ENCODE data around the gene MAEA. TPM values are rescaled to one million over a fixed set of nuclear protein-coding genes. Genes with fewer than 3 reads are reported as not detected.

MAEA gene
- polyA plus RNA-seq, 3 donors, result 34.3 to 83.5 (median 37.7) TPM

DNA sequence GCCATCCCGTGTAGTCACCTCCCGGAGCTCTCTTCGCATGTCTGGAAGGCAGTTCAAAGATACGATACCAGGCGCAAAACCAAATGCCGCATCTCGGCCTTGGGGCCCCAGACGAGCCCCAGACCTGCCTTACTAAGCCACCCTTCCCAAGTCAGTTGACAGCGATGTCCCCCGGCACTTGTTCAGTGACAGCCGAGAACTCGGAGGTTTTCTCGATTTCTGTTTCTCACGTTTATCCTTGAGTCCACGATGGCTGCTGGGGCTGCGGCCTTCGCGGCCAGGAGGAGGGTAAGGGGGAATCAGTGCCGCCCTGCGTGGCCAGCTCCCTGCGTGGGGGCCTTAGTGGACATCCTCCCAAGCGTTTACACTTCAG, 7.3 kb downstream of the MAEA start:
- Histone ChIP-seq H3K9me3 (replicated peaks in 1 of 2; ENCODE audit: control insufficient read depth in 1 of 2, insufficient read depth in 1 of 2, low read length in 2 of 2) (no peaks in the 10 kb centered on the region), H3K4me2 (replicated peaks; ENCODE audit: extremely low read depth, low read length, poor library complexity, severe bottlenecking) (no peak overlapping the region), H3K27me3 (ENCODE audit: control insufficient read depth in 2 of 2, insufficient read depth in 2 of 2, low read length in 2 of 2) (no peaks in the 10 kb centered on the region), H2AFZ (ENCODE audit: insufficient read depth, low read depth, low read length, poor library complexity, severe bottlenecking) (no peak overlapping the region), H3K4me3 (replicated peaks in 1 of 3; ENCODE audit: low read depth in 2 of 3, low read length in 3 of 3) (no peak overlapping the region), H3K27ac (ENCODE audit: low read depth in 1 of 2, low read length in 2 of 2) (peak overlapping the region in 1 of 2 donors; percentile 99), H3K4me1 (ENCODE audit: control insufficient read depth in 1 of 2, insufficient read depth in 2 of 2, low read length in 2 of 2) (peaks cover 29 to 40% of the 10 kb centered on the region in 2 donors), H4K20me1 (ENCODE audit: insufficient read depth, low read length) (peaks cover 37% of the 10 kb centered on the region), H3K36me3 (replicated peaks in 1 of 2; ENCODE audit: control insufficient read depth in 1 of 2, insufficient read depth in 2 of 2, low read length in 2 of 2) (peaks cover 28 to 40% of the 10 kb centered on the region in 2 donors), H3K79me2 (ENCODE audit: insufficient read depth, low read length) (peaks cover 87% of the 10 kb centered on the region), H3K9ac (ENCODE audit: insufficient read depth, low read length, poor library complexity, severe bottlenecking) (no peak overlapping the region)
- intact Hi-C loops (cut with micrococcal nuclease), result no loop called here
- 90% methylated on average over 9 of the region's 22 CpGs for WGBS (ENCODE audit: insufficient coverage)
- H3K36me3 Mint-ChIP-seq, result peaks cover 46 to 63% of the 10 kb centered on the region in 2 donors
- DNase-seq, result no peak
- H3K9me3 Mint-ChIP-seq, result peaks cover 0 to 2% (median 0%) of the 10 kb centered on the region in 7 donors
- no peaks in the 10 kb centered on the region for H3K27me3 Mint-ChIP-seq (ENCODE audit: low read depth in 3 of 3)
- H3K27ac Mint-ChIP-seq, result peak overlapping the region in 6 of 7 donors; percentile 67 to 90 (median 85)
- no peak overlapping the region for H3K4me3 Mint-ChIP-seq
- TF ChIP-seq CTCF (IDR thresholded peaks at IDR 0.05), result no peak
- H3K4me1 Mint-ChIP-seq, result peaks cover 52% of the 10 kb centered on the region

DNA sequence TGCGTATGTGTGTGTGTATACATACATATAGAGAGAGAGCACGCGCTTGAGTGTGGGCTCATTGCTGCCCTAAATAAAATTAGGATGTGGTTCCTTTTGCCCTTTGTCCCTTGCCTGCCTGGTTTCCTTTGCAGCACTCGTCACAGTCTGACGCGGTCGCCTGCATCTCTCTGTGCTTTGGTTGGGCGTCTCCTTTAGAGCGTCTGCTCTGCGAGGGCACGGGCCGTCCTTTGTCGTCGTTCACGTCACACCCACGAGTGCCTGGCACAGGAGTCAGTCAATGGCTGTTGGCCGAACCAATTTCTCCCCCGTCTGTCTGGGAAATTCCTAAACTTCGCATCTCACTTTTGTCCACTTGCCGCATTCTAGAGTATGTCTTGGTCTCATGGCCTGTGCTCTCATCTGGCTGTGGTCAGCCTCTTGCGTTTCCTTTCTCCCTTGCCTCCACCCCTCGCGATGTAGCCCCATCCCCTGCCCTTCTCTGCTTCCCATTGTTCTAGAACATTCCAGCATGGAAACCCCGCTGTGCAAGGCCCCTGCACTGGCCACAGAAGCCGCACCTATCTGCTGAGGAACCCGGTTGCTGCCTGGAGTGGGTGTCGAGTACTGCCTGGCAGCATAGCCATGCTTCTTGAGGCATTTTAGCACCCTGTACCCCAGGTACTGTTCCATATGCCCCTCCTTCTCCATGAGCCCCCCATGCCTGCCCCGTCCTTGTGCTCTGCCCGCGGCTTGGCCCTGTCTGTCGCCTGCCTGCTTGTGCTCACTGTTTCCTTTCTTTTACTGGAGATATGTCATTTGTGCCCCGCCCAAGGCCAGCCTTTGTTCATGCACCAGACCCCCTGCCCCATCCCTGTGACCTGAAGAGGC, 8.0 kb downstream of the MAEA start:
- Histone ChIP-seq H3K27me3 (ENCODE audit: control insufficient read depth in 2 of 2, insufficient read depth in 2 of 2, low read length in 2 of 2) (no peaks in the 10 kb centered on the region), H3K4me3 (replicated peaks in 1 of 3; ENCODE audit: low read depth in 2 of 3, low read length in 3 of 3) (no peak overlapping the region), H3K9me3 (replicated peaks in 1 of 2; ENCODE audit: control insufficient read depth in 1 of 2, insufficient read depth in 1 of 2, low read length in 2 of 2) (no peaks in the 10 kb centered on the region), H3K4me1 (ENCODE audit: control insufficient read depth in 1 of 2, insufficient read depth in 2 of 2, low read length in 2 of 2) (peaks cover 31 to 35% of the 10 kb centered on the region in 2 donors), H3K36me3 (replicated peaks in 1 of 2; ENCODE audit: control insufficient read depth in 1 of 2, insufficient read depth in 2 of 2, low read length in 2 of 2) (peaks cover 28 to 40% of the 10 kb centered on the region in 2 donors), H3K4me2 (replicated peaks; ENCODE audit: extremely low read depth, low read length, poor library complexity, severe bottlenecking) (no peak overlapping the region), H4K20me1 (ENCODE audit: insufficient read depth, low read length) (peaks cover 35% of the 10 kb centered on the region), H2AFZ (ENCODE audit: insufficient read depth, low read depth, low read length, poor library complexity, severe bottlenecking) (no peak overlapping the region), H3K27ac (ENCODE audit: low read depth in 1 of 2, low read length in 2 of 2) (peak overlapping the region in 1 of 2 donors; percentile 99), H3K79me2 (ENCODE audit: insufficient read depth, low read length) (peaks cover 87% of the 10 kb centered on the region), H3K9ac (ENCODE audit: insufficient read depth, low read length, poor library complexity, severe bottlenecking) (no peak overlapping the region)
- H3K9me3 Mint-ChIP-seq, result peaks cover 0 to 2% (median 0%) of the 10 kb centered on the region in 7 donors
- no peaks in the 10 kb centered on the region for H3K27me3 Mint-ChIP-seq (ENCODE audit: low read depth in 3 of 3)
- no peak for TF ChIP-seq CTCF (IDR thresholded peaks at IDR 0.05)
- no peak overlapping the region for H3K4me3 Mint-ChIP-seq
- peaks cover 42 to 61% of the 10 kb centered on the region in 2 donors for H3K36me3 Mint-ChIP-seq
- 92% methylated on average over 25 of the region's 32 CpGs for WGBS (ENCODE audit: insufficient coverage)
- H3K27ac Mint-ChIP-seq, result peak overlapping the region in 6 of 7 donors; percentile 2 to 98 (median 89)
- no peak for DNase-seq
- H3K4me1 Mint-ChIP-seq, result peaks cover 49% of the 10 kb centered on the region
- intact Hi-C loops (cut with micrococcal nuclease), result no loop called here
